Activated naive CD8-positive, alpha-beta T cell treated with anti-CD3 and anti-CD28 coated beads for 36 hours (primary cell): ENCODE data around the gene NACA2. TPM values are rescaled to one million over a fixed set of nuclear protein-coding genes. Genes with fewer than 3 reads are reported as not detected.
"Not testable (repeated sequence)": the region's sequence is repeated elsewhere in the genome, so short reads cannot be mapped to it uniquely, and the experiment has no call there.

Source experiments
- DNase-seq: peaks from one replicate; pipeline ENCODE4 v3.0.0; 2021
- H3K27ac Mint-ChIP-seq: one replicate; pipeline ENCODE4 v1.8.0; 2022; ENCODE audit warnings: mild to moderate bottlenecking, moderate library complexity, mixed read lengths
- H3K27me3 Mint-ChIP-seq: one replicate; pipeline ENCODE4 v1.8.0; 2022; ENCODE audit warnings: mild to moderate bottlenecking, mixed read lengths
- H3K36me3 Mint-ChIP-seq: one replicate; pipeline ENCODE4 v1.8.0; 2021; ENCODE audit warnings: mild to moderate bottlenecking, mixed read lengths
- H3K4me1 Mint-ChIP-seq: one replicate; pipeline ENCODE4 v1.8.0; 2021; ENCODE audit warnings: mixed read lengths
- H3K4me3 Mint-ChIP-seq: one replicate; pipeline ENCODE4 v1.8.0; 2022; ENCODE audit warnings: mild to moderate bottlenecking, moderate library complexity, mixed read lengths
- H3K9me3 Mint-ChIP-seq: one replicate; pipeline ENCODE4 v1.8.0; 2022; ENCODE audit warnings: mixed read lengths
- total RNA-seq, 2 experiments: library from RNA; stranded (reverse); gene quantifications; one replicate each; pipeline ENCODE4 v1.2.3, GENCODE V29; 2021

Gene NACA2
- total RNA-seq, 2 experiments from 2014 or later, result not detected

GRCh38 chr17:61575352-61575975 lies 15.6 kb downstream of the NACA2 start:
- Mint-ChIP-seq H3K36me3 (no peaks in the 10 kb centered on the region), H3K27me3 (peaks cover 19% of the 10 kb centered on the region), H3K9me3 (no peaks in the 10 kb centered on the region), H3K27ac (no peak overlapping the region), H3K4me3 (no peak overlapping the region), H3K4me1 (peaks cover 6% of the 10 kb centered on the region)
- DNase-seq, result no peak

GRCh38 chr17:61574542-61575351 lies 16.3 kb downstream of the NACA2 start:
- H3K9me3 Mint-ChIP-seq, result peaks cover 3% of the 10 kb centered on the region
- no peaks in the 10 kb centered on the region for H3K36me3 Mint-ChIP-seq
- H3K4me1 Mint-ChIP-seq, result peaks cover 6% of the 10 kb centered on the region
- DNase-seq, result no peak
- no peak overlapping the region for H3K27ac Mint-ChIP-seq
- H3K4me3 Mint-ChIP-seq, result no peak overlapping the region
- peaks cover 13% of the 10 kb centered on the region for H3K27me3 Mint-ChIP-seq

- not testable (repeated sequence) for H3K4me3 Mint-ChIP-seq, H3K36me3 Mint-ChIP-seq, H3K27me3 Mint-ChIP-seq, H3K9me3 Mint-ChIP-seq, DNase-seq, H3K4me1 Mint-ChIP-seq, H3K27ac Mint-ChIP-seq
Observed at GRCh38 chr17:61572547-61572946, 18.5 kb downstream of the NACA2 start.

GRCh38 chr17:61571624-61572023 lies 19.4 kb downstream of the NACA2 start:
- no peak overlapping the region for H3K4me3 Mint-ChIP-seq
- peaks cover 4% of the 10 kb centered on the region for H3K9me3 Mint-ChIP-seq
- no peaks in the 10 kb centered on the region for H3K36me3 Mint-ChIP-seq
- DNase-seq, result no peak
- no peaks in the 10 kb centered on the region for H3K27me3 Mint-ChIP-seq
- peaks cover 8% of the 10 kb centered on the region for H3K4me1 Mint-ChIP-seq
- H3K27ac Mint-ChIP-seq, result no peak overlapping the region

GRCh38 chr17:61570118-61570517 lies 20.9 kb downstream of the NACA2 start:
- H3K27ac Mint-ChIP-seq, result no peak overlapping the region
- H3K4me3 Mint-ChIP-seq, result no peak overlapping the region
- no peak for DNase-seq
- H3K9me3 Mint-ChIP-seq, result peaks cover 4% of the 10 kb centered on the region
- H3K36me3 Mint-ChIP-seq, result no peaks in the 10 kb centered on the region
- H3K27me3 Mint-ChIP-seq, result no peaks in the 10 kb centered on the region
- H3K4me1 Mint-ChIP-seq, result peaks cover 5% of the 10 kb centered on the region

GRCh38 chr17:61569525-61569924 lies 21.5 kb downstream of the NACA2 start:
- H3K9me3 Mint-ChIP-seq, H3K27me3 Mint-ChIP-seq, H3K36me3 Mint-ChIP-seq, H3K4me1 Mint-ChIP-seq, H3K4me3 Mint-ChIP-seq, H3K27ac Mint-ChIP-seq, DNase-seq: not testable (repeated sequence)

GRCh38 chr17:61568219-61569072 lies 22.6 kb downstream of the NACA2 start:
- H3K9me3 Mint-ChIP-seq, result peaks cover 4% of the 10 kb centered on the region
- no peak for DNase-seq
- H3K4me1 Mint-ChIP-seq, result peaks cover 3% of the 10 kb centered on the region
- no peak overlapping the region for H3K27ac Mint-ChIP-seq
- H3K4me3 Mint-ChIP-seq, result no peak overlapping the region
- H3K36me3 Mint-ChIP-seq, result no peaks in the 10 kb centered on the region
- H3K27me3 Mint-ChIP-seq, result no peaks in the 10 kb centered on the region

- no peak for DNase-seq
- Mint-ChIP-seq H3K27me3 (no peaks in the 10 kb centered on the region), H3K4me1 (peaks cover 3% of the 10 kb centered on the region), H3K27ac (no peak overlapping the region), H3K9me3 (peaks cover 4% of the 10 kb centered on the region), H3K36me3 (no peaks in the 10 kb centered on the region), H3K4me3 (no peak overlapping the region)
Observed at GRCh38 chr17:61567045-61567802, 23.8 kb downstream of the NACA2 start.

- H3K4me1 Mint-ChIP-seq, result not testable (repeated sequence)
Observed at GRCh38 chr17:61566448-61566847, 24.6 kb downstream of the NACA2 start.

GRCh38 chr17:61565850-61566249 lies 25.2 kb downstream of the NACA2 start:
- not testable (repeated sequence) for H3K9me3 Mint-ChIP-seq, H3K27ac Mint-ChIP-seq, H3K36me3 Mint-ChIP-seq, H3K27me3 Mint-ChIP-seq, H3K4me3 Mint-ChIP-seq, DNase-seq, H3K4me1 Mint-ChIP-seq

More at GRCh38 chr17:61566448-61566847, 24.6 kb downstream of the NACA2 start:
- not testable (repeated sequence) for DNase-seq, H3K4me3 Mint-ChIP-seq, H3K27ac Mint-ChIP-seq, H3K9me3 Mint-ChIP-seq, H3K36me3 Mint-ChIP-seq, H3K27me3 Mint-ChIP-seq

GRCh38 chr17:61565213-61565612 lies 25.8 kb downstream of the NACA2 start:
- H3K36me3 Mint-ChIP-seq, result no peaks in the 10 kb centered on the region
- H3K4me3 Mint-ChIP-seq, result no peak overlapping the region
- H3K27me3 Mint-ChIP-seq, result peaks cover 5% of the 10 kb centered on the region
- H3K9me3 Mint-ChIP-seq, result peaks cover 3% of the 10 kb centered on the region
- H3K27ac Mint-ChIP-seq, result no peak overlapping the region
- H3K4me1 Mint-ChIP-seq, result peaks cover 3% of the 10 kb centered on the region
- no peak for DNase-seq

GRCh38 chr17:61562287-61562686 lies 28.7 kb downstream of the NACA2 start:
- Mint-ChIP-seq H3K4me3 (no peak overlapping the region), H3K4me1 (peaks cover under 1% of the 10 kb centered on the region), H3K27me3 (peaks cover 15% of the 10 kb centered on the region), H3K27ac (no peak overlapping the region), H3K9me3 (no peaks in the 10 kb centered on the region), H3K36me3 (no peaks in the 10 kb centered on the region)
- DNase-seq, result no peak

- Mint-ChIP-seq H3K4me3 (no peak overlapping the region), H3K36me3 (no peaks in the 10 kb centered on the region), H3K9me3 (no peaks in the 10 kb centered on the region), H3K27me3 (peaks cover 20% of the 10 kb centered on the region), H3K4me1 (no peaks in the 10 kb centered on the region), H3K27ac (no peak overlapping the region)
- no peak for DNase-seq
Observed at GRCh38 chr17:61561354-61561753, 29.7 kb downstream of the NACA2 start.

GRCh38 chr17:61560071-61560470 lies 30.9 kb downstream of the NACA2 start:
- H3K9me3 Mint-ChIP-seq, result no peaks in the 10 kb centered on the region
- peaks cover 21% of the 10 kb centered on the region for H3K27me3 Mint-ChIP-seq
- H3K36me3 Mint-ChIP-seq, result no peaks in the 10 kb centered on the region
- H3K4me3 Mint-ChIP-seq, result no peak overlapping the region
- H3K4me1 Mint-ChIP-seq, result no peaks in the 10 kb centered on the region
- DNase-seq, result no peak
- H3K27ac Mint-ChIP-seq, result no peak overlapping the region
